GM21360 (cell line): ENCODE measurements around the gene DHFR2.
"Not testable (repeated sequence)": the region's sequence is repeated elsewhere in the genome, so short reads cannot be mapped to it uniquely, and the experiment has no call there.

Experiments
- ATAC-seq: cut with Tn5 transposase; IDR thresholded peaks from one replicate; pipeline ENCODE4 v1.9.1; 2021; ENCODE audit warnings: mild to moderate bottlenecking, moderate library complexity; ENCODE audit not compliant: unreplicated experiment

Gene DHFR2

GRCh38 chr3:94065819-94066480 lies 3.2 kb upstream of the DHFR2 start:
- no peak for ATAC-seq

- ATAC-seq = no peak
Measured at GRCh38 chr3:94065122-94065521, 2.4 kb upstream of the DHFR2 start.

GRCh38 chr3:94064243-94064860 lies 1.6 kb upstream of the DHFR2 start:
- ATAC-seq = no peak

GRCh38 chr3:94063496-94064119 lies 892 bp upstream of the DHFR2 start:
- no peak for ATAC-seq

- no peak for ATAC-seq
Measured at GRCh38 chr3:94061297-94061696, 1.4 kb downstream of the DHFR2 start.

GRCh38 chr3:94050546-94050945 lies 12.2 kb downstream of the DHFR2 start:
- no peak for ATAC-seq

- no peak for ATAC-seq
Measured at GRCh38 chr3:94049267-94049666, 13.4 kb downstream of the DHFR2 start.

GRCh38 chr3:94046533-94046932 lies 16.2 kb downstream of the DHFR2 start:
- no peak for ATAC-seq

- not testable (repeated sequence) for ATAC-seq
Measured at GRCh38 chr3:94044100-94044936, 18.4 kb downstream of the DHFR2 start.

GRCh38 chr3:94043285-94043684 lies 19.4 kb downstream of the DHFR2 start:
- ATAC-seq = no peak

- peak; percentile 75 for ATAC-seq
Measured at GRCh38 chr3:94036909-94037507, 25.7 kb downstream of the DHFR2 start.

GRCh38 chr3:94028093-94028837 lies 34.5 kb downstream of the DHFR2 start, which contains the start of gene STX19:
TSS of gene STX19 (minus strand) at chr3:94028597. CDS start at chr3:94015269, 13,328 bp downstream.
- ATAC-seq = no peak

- no peak for ATAC-seq
Measured at GRCh38 chr3:94026623-94027022, 36.1 kb downstream of the DHFR2 start.

- no peak for ATAC-seq
Measured at GRCh38 chr3:94024385-94024784, 38.3 kb downstream of the DHFR2 start.

- no peak for ATAC-seq
Measured at GRCh38 chr3:94020293-94020692, 42.4 kb downstream of the DHFR2 start.

- no peak for ATAC-seq
Measured at GRCh38 chr3:94019659-94020058, 43.1 kb downstream of the DHFR2 start.

GRCh38 chr3:94015025-94015424 lies 47.7 kb downstream of the DHFR2 start:
- no peak for ATAC-seq

- ATAC-seq = no peak
Measured at GRCh38 chr3:94012185-94012584, 50.5 kb downstream of the DHFR2 start.

- ATAC-seq = no peak
Measured at GRCh38 chr3:94011233-94011711, 51.4 kb downstream of the DHFR2 start.

- no peak for ATAC-seq
Measured at GRCh38 chr3:94009608-94010007, 53.1 kb downstream of the DHFR2 start.
